ENCODE results near the gene MLPH.
"Not testable (repeated sequence)": the region's sequence is repeated elsewhere in the genome, so short reads cannot be mapped to it uniquely, and the experiment has no call there.

The MLPH gene

DNA sequence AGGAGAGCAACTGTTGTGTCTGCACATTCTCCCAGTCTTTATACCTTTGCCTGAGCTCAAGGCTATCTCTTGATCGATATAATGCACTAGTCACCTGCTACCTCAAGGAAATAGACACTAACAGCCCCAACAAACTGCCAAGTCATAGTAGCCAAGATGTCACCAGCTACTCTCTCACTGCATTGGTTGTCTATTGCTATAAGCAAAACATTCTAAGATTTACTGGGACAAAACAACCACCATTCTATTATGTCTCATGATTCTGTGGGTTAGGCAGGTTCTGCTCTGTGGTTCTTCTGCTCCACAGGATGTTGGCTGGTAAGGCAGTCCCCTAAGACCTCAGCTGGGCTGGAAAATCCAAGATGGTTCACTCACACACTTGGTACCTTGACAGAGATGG is 28.5 kb upstream of the MLPH start:
- no peak for DNase-seq

DNA sequence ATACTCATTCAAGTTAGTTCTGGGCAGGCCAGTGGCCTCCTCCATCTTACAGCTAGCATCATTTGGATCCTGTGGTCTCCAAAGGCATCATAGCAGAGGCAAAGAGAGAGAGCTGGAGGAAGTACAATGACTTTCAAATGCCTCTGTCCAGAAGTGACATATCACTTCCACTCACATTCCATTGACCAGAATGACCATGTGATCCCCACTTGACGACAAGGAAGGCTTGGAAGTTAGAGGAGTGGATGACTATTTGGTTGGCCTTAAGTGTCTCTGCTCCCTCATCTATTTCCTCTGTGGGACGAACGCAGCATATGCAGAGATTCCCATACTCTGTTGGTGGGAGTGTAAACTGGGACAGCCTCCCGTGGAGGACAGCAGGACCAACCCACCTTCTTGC is 27.8 kb upstream of the MLPH start:
- no peak for DNase-seq

DNA sequence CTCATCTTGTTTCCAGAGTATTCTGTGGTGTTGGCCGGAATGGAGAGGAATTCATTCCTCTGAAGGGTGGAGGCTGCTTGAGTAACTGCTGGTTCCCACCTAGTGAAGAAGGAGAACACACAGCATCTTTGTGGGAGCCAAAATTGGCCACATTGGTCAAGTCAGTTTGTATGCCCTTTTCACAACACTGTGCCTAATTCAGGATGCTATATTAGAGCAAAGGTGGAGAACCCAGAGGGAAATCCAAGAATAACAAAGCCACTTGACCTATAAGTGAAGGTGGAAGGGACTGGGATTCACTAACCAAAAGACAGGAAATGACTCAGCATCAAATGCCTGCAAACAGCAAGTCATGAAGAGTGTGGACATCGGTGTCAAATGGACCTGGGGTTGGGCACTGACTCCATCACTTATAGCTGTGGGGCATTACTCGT is 27.3 kb upstream of the MLPH start:
- no peak for DNase-seq

DNA sequence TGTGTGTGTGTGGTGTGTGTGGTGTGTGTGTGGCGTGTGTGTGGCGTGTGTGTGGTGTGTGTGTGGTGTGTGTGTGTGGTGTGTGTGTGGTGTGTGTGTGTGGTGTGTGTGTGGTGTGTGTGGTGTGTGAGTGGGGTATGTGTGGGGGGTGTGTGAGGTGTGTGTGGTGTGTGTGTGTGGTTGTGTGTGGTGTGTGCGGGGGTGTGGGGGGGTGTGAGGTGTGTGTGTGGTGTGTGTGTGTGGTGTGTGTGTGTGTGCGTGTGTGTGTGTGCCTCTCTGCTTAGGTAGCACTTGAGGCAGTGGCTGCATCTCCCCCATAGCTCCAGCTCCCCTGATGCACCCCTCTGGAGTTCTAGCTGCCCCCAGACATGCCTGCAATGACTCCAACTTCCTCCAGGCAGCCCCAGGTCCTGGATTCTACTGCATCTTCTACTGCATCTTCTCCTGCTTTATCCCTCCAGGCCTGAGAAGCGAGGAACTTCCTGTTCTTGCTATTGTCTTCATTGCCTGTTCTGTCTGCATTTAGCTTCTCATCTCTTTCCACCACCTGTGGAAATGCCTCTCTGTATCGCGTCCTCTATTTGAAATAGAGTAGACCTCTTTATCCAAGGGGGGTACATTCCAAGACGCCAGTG is 22.2 kb upstream of the MLPH start:
- DNase-seq: no peak

- no peak for DNase-seq
Measured at GRCh38 chr2:237465515-237466148, 21.4 kb upstream of the MLPH start.

- DNase-seq: no peak
Measured at GRCh38 chr2:237466211-237466610, 20.8 kb upstream of the MLPH start.

DNA sequence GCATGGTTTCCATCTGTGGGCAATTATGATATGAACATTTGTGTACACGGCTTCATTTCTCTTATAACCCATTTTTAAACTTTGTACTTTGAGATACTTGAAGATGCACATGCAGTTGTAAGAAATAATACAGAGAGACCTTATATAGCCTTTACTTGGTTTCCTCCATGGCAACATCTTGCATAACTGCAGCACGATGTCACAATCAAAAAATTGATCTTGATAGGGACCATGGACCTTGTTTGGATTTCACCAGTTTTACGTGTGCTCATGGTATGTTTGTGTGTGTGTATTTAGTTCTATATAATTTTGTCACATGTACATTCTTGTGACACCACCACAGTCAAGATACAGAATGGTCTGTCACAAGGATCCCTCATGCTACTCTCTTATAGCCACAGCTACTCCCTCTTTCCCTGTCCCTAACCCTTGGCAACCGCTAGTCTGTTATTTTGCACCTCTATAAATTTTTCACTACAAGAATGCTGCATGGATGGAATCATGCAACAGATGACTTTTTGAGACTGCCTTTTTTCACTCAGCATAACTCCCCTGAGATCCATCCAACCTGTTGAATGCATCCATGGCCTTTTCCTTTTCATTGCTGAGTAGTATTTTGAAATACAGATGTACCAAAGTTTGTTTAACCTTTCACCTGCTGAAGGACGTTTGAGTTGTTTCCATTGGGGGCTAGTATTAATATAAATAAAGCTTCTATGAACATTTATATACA is 19.4 kb upstream of the MLPH start:
- DNase-seq: no peak

- DNase-seq: not testable (repeated sequence)
Measured at GRCh38 chr2:237469410-237469809, 17.6 kb upstream of the MLPH start.

DNA sequence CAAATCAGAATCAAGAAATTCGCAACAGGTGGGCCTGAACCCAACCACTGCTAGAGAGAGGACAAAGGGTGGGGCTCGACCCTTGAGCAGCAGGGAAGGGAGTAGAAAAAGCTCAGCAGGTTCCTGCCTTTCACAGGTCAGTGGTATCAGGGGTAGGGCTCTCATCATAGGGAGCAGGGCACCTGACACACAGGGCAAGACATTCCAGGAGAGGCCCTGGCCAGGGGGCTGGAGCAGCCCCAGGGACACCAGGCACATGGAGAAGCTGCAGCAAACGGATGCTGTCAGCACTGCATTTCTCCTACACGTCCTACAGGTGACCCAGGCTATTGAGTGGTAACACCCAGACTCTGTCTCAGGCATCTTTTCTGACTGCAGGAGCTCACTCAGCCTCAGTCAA is 17.2 kb upstream of the MLPH start:
- no peak for DNase-seq

DNA sequence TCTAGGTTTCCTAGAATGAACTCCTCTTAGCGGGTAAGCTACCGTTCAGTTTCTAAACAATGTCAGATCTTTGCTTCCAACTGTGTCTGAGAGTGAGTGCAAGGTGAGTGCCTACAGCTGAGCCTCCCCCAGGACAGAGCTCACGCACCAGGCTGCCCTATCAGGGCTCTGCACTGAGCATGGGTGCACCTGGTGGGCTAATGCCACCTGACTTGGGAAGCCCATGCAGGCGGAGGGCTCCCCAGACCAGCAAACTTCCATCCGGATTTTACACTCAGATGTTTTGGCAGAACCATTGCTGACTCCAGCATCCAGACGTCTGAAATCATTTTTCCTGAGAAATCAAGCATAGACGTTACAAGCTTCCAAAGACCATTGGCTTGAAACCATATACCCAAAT is 16.1 kb upstream of the MLPH start:
- DNase-seq: no peak

DNA sequence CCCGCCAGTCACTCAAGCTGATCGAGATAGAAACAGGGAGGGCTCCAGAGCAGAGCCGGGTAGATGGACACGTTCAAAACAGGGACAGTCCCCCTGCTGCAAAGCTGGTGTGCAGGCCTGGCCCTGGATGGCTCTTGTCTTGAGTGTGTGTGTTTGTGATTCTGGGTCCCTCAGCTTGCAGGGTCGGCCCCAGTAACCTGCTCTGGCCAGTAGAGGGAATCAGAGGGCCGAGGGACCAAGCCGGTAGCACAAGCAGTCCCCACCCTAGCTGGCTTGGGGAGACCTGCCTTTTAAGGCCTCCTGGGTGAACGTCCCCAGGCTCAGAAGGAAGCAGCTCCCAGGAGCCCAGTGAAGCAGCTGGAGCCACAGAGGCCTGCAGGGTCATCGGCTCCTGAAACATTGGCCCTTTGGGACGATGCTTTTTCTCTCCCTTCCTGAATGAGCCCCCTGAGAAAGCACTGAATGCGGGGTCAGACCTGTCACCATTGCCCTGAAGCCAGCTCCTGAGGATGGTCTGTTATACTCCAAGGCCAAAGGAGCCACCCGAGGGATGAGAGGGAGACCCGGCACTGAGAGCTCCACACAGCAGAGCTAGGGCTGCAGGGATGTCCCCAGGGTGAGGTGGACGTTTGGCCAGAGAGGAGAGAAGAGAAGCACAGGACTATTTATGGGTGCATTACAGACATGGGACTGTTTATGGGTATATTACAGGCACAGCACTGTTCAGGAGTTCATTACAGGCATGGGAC is 15.4 kb upstream of the MLPH start:
- DNase-seq: peak in 1 of 3 experiments; percentile 38

- DNase-seq: no peak
Measured at GRCh38 chr2:237472187-237472712, 14.8 kb upstream of the MLPH start.

GRCh38 chr2:237472909-237473877 is 13.9 kb upstream of the MLPH start:
- no peak for DNase-seq

DNA sequence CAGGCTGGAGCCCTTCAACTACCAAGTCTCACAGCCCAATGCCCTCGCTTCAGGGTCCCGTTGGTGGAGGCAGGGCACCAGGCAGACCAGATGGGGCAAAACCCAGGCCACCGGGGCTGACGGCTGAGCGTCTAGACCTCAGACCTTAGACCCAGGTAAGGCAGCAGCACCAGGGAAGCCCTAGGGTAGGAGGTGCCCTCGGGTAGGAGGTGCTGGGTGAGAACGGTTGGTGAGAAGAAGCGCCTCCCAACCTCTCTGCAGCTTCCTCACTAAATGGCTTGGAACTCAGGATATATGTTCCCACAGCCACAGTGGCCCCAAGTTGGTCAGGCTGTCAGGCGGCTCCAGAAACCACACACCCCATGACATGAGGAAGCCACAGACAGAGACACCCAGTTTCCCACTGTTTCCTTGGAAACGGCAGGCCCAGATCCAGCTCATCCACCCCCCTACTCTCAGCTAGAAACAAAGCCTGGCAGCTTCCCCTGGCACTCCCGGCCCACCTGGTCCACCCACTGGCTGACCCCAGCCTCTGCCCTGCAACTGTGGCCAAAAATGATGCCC is 13.1 kb upstream of the MLPH start:
- DNase-seq: peak in 1 of 3 experiments; percentile 21

DNA sequence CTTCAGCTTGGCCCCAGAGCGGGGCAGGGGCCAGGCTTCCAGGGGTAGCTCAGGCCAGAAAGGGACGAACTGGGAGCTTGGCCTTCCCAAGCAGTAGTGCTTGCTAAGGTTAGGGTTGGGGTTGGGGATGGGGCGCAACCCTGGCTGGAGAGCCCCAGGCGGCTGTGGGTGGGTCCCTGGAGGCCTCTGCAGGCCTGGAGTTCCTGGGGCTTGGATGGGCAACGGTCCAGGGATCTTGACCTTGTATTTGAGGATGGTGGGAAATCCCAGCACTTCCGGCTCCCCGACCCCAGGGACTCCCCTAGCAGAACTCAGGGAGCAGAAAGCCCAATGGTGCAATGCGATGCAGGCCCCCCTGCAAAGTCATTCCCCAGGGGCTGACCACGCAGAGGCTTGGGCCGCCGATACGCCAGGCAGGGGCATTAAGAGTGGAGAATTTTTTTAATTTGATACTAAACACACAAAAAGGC is 12.6 kb upstream of the MLPH start:
- no peak for DNase-seq

DNA sequence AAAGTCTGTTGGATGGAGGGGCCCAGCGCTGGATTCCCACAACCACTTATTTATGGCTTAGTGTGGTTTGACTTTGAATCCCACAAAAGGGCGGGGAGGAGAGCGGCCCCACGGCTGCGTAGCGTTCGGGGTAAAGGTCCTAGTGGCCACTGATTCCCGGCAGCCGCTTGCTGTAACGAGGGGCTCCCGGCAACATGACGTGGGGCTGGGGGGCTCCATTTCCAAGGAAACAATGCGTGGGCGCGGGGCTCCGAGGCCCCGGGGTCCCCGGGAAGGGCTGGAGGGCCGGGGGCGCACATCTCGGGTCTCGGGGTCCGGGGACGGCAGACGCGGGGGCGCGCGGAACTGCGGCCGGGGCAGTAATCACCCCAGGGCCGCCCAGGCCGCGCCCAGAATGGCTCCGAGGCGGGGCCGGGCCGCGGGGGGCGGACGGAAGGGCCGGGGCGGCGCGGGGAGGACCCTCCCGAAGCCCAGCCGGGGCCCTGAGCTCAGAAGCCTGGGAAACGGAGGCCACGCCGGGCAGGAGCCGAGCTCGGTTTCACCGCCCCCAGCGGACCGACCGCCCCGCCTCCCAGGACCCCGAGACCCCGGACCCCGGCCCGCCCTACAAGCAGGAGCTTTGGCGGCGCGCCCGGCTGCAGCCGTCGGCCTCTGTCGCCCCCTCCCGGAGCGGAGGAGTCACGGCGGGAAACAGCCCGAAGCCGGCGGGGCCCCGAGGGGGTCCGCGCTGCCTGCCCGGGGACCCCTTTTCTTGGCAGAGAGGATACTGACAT is 11.9 kb upstream of the MLPH start:
- DNase-seq: peak; percentile 39 to 89 (median 82)

- peak in 2 of 3 experiments; percentile 28 to 79 for DNase-seq
Measured at GRCh38 chr2:237475704-237476141, 11.3 kb upstream of the MLPH start.

DNA sequence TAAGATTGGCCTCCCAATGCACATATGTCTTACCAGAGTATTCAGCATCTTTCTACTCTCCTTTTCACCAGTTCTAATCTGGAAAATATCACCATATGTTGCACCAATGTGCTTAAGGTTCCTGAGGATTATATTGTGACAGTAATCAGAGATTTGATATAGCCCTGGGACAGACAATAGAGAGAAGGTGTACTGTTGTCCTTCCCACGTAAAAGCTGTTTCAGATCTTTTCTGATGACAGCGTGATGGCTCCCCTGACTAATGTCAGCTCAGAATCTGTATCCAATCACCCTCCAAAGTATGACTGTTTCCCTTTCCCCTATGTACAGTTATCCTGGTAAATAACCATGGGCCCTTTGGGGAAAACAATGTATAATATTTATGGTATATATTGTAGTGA is 9.0 kb upstream of the MLPH start:
- no peak for DNase-seq

DNA sequence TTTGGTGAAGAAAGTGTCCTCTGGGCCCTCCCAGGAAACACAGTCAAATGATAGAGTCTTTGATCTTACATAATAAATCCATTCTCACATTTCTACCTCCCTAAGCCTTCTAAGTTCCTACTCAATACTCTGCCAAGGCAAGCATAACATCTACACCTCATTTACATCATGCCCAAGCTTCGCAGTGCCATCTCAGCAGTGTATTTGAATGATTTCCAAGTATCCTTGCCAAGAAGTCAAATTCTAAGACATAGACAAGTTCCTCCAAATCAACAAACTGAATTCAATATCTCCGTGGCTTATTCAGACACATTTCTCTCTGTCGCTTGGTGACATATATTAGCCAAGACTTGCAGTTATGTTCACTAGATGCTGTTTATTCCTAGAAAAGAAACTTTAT is 8.1 kb upstream of the MLPH start:
- no peak for DNase-seq

DNA sequence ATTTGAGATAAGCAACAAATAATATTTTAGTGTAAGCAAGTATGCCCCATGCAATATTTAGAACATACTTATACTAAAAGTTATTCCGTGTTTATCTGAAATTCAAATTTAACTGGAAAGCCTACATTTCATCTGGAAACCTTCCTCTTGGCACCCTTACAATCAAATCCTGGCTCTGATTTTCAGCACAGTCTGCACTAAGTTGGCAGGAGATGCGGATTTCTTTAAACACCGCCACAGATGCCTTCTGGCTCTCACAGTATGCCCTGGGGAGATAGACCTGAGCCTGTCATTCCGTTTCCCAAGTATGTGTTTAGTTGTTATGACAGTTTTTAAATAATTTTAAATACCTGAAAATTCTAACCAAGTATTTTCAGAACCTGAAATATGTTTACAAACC is 7.3 kb upstream of the MLPH start:
- DNase-seq: no peak

GRCh38 chr2:237480556-237480955 is 6.5 kb upstream of the MLPH start:
- no peak for DNase-seq

Data from NCI-H1417 (cell line).